HG03066 (cell line): ENCODE data around the gene SFMBT2.
"Not testable (repeated sequence)": the region's sequence is repeated elsewhere in the genome, so short reads cannot be mapped to it uniquely, and the experiment has no call there.

Experiments
- ATAC-seq: cut with Tn5 transposase; IDR thresholded peaks from one replicate; pipeline ENCODE4 v1.9.1; 2021; ENCODE audit warnings: low read depth; ENCODE audit not compliant: unreplicated experiment

SFMBT2 gene

GRCh38 chr10:7194571-7194970, 216.3 kb downstream of the SFMBT2 start:
- ATAC-seq, result no peak

DNA sequence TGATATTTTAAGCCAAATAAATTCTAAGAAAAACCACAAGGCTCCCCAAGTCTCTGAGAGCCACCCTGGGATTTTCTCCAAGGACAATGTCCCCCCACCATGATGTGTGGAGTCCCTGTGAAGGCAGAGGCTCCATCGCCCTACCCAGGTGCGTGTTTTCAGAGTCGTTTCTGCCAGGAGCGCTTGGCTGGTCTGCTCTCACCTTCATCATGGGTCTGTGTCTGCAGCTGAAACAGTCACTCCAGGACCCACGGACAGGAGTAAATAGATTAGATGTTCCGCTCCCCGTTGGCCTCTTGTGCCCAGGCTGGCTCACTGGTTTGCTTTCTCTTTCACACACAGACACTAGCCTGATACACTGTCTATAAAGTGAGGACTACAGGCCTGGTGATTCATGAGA, 217.5 kb downstream of the SFMBT2 start:
- ATAC-seq, result no peak

GRCh38 chr10:7192831-7193361, 217.9 kb downstream of the SFMBT2 start:
- no peak for ATAC-seq

GRCh38 chr10:7192061-7192460, 218.8 kb downstream of the SFMBT2 start:
- ATAC-seq, result no peak

- not testable (repeated sequence) for ATAC-seq
Observed at GRCh38 chr10:7190772-7191171, 220.1 kb downstream of the SFMBT2 start.

DNA sequence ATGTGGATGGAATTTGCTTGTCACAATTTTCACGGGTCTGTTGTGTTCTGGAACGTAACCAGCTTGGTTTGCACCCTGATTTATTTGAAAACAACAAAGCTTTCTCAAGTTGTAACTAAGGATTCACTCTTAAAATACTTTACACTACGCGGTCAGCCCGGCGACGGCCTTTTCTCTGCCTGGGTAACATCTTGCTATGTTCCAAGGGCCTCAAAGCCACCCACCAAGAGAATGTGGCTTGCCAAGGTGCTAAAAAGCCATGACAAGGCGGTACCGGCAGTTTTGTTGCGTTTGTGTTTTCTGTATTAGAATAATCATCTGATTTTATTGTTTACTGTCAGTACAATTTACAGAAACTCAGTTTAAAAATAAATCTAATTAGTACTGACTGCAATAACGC, 220.9 kb downstream of the SFMBT2 start:
- no peak for ATAC-seq

- no peak for ATAC-seq
Observed at GRCh38 chr10:7188456-7189050, 222.3 kb downstream of the SFMBT2 start.

DNA sequence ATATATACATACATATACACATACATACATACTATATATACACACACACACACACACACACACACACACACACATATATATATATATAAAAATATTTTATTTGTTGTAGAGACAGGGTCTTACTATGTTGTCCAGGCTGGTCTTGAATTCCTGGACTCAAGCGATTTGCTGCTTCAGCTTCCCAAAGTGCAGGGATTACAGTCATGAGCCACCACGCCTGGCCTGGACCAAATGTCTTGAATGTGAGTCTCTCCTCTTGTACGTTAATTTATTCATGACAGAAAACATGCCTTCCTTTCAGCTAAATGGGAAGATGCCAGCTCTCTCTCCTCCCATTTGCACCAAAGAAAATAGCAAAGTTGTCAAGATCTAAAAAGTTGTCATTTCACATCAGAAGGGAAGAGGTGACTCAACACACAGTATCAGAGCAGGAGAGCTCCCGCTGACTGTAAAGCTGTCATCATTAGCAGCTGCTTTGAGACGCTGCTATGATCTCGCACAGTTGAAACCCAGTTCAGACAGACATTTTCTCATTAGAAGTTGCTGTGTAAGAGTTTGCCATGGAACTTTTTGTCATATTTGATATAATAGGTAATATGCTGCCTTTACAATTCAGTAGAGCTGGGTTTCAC, 224.3 kb downstream of the SFMBT2 start:
- ATAC-seq, result no peak

DNA sequence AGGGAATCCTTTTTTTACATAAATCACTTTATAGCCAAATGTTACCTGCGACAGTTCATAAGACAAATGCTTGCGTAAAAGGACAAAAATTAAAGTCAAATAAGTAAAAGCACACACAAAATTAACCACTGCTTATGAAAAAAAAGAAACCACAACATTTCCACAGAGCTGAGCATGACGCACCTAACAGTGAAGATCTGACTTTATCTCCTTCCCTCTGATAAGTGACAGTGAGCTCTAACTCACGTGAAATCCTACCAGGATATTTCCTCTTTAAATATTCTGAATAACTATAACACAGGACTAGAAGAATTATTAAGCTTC, 225.5 kb downstream of the SFMBT2 start:
- ATAC-seq, result no peak

DNA sequence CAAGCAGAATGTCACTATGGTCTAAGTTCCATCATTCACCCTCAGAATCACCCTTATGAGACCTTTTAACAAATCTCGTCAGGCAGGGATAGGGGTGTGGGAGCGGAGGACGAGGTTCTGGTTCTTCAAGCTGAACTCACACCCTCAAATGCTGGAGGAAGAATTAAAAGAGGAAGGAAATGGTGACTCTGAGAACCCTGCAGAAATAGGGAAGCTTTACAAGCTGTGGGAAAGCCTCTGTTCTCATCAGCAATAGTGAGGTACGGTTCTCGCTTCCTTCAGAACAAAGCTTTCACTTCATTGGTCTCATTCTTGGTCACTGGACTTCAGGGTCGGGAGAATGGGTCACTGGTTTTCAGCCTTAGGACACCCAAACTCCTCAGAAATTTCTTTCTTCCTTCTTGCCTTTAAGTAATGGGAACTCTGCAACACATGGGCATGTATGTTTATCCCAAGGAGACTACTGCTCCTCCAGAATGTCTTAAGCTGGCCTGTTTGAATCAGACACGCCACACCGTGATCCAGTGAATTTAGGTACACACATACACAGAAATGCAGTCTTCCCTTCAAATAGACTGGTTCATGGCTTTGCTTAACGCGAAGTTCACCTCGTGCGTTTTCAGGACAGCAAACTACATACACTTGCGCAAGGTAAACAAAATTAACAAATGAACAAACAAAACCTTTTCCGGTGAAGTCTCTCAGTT, 226.0 kb downstream of the SFMBT2 start:
- no peak for ATAC-seq

- not testable (repeated sequence) for ATAC-seq
Observed at GRCh38 chr10:7184116-7184515, 226.7 kb downstream of the SFMBT2 start.

DNA sequence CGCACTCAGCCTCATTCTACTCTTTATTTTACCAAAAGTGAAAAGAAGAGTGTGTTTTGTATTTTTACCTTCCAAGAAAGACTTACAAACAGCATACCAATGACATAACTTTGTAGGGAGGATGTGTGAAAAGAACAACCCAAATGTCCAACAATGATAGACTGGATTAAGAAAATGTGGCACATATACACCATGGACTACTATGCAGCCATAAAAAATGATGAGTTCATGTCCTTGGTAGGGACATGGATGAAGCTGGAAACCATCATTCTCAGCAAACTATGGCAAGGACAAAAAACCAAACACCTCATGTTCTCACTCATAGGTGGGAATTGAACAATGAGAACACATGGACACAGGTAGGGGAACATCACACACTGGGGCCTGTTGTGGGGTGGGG, 228.5 kb downstream of the SFMBT2 start:
- not testable (repeated sequence) for ATAC-seq

GRCh38 chr10:7181420-7181819, 229.4 kb downstream of the SFMBT2 start:
- no peak for ATAC-seq

DNA sequence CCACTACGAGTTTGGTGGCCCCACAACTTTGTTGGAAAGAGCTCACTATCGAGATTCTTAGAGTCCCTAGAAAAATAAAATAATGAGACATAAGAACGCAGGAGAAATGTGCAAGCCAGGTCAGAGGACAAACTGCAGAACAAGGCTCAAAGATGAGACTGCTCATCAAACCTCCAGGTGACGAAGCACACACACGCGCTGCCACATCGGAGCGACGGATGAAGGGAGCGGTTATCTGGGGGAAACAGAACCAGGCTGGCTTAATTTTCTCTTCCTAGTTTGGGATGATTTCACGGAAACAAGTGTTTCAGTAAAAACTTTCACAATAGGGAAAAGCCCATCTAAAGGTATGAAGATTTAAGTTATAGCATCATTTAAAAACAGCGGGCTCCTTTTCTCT, 231.3 kb downstream of the SFMBT2 start:
- no peak for ATAC-seq

- ATAC-seq, result no peak
Observed at GRCh38 chr10:7173948-7174347, 236.9 kb downstream of the SFMBT2 start.

- ATAC-seq, result no peak
Observed at GRCh38 chr10:7171825-7172224, 239.0 kb downstream of the SFMBT2 start.

DNA sequence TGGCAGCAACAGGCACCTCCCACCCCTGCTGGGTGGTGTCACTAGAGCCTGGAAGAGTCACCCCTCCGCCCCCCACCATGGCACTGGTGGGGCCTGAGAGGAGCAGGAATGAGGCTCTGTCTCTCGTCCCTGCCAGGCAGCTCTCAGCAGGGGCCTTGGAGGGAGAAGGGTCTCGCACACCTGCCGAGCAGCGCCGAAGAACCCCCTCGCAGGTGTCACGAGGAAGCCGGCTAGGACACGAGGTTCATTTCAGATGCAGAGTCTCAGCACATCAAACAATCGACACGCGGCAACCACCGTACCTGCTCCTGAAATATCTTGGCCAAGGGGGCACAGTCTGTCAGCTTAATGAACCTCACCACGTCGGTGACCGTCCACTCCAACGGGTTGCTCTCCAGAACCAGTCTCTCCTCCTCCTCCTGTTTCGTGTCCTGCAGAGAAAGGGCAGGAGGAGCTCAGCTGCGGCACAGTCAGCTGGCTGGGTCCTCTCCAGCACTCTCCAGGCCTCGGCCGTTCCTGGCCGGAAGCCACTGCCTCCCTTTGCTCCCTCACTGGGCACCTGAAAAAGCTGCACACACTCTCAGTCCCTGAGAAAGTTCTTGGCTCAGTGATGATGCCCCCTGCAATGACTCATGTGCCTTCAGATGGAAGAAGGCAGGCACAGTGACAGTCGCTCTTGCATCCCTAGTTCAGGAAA, 240.1 kb downstream of the SFMBT2 start:
- ATAC-seq, result no peak

GRCh38 chr10:7168414-7168813, 242.4 kb downstream of the SFMBT2 start:
- ATAC-seq, result no peak

DNA sequence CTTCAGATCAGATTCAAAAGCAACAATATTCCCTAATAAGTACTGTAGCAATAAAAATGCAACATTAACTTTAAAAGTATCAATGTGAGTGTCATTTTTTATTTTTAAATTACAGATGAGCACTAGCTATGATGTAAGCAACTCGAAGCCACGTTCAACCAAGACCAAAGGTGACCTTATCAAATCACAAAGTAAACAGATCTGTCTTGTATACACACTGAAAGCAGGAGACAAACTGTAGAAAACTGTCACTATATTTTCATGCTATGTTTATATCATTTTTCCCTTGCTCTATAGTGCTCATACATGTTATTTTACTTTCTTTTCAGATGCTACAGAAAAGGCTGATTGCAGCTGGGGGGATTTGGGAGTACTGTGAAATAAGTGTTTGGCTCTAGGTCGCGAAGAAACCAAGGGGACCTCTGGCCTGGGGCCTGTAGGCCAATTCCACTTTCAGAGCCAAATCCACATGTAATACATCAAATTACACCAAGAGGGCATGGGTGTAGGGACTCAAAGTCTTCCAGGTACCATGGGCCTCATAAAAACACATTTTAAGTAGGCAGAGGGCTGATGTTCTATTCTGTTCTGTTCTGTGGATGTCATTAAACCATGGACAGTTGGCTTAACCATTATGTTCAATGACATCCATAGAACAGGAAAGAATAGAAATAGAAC, 245.2 kb downstream of the SFMBT2 start:
- ATAC-seq, result no peak

DNA sequence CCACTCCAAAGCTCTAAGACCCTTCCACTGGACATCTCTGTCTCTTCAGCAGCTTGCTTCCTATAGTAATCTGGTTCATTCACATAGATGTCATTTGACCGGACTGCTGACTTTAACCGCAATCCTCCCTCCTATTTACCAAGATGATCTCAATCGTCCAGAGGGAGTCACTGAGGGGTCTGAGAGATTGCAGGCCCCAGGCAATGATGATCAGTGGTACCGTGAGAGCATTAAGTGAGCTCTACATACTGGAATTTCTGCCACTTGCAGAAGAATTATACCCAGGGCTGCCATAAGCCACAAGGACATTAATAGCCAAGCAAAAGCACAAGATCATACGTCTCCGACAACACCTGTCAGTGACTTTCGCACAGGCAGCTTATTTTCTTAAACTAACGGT, 245.9 kb downstream of the SFMBT2 start:
- no peak for ATAC-seq

DNA sequence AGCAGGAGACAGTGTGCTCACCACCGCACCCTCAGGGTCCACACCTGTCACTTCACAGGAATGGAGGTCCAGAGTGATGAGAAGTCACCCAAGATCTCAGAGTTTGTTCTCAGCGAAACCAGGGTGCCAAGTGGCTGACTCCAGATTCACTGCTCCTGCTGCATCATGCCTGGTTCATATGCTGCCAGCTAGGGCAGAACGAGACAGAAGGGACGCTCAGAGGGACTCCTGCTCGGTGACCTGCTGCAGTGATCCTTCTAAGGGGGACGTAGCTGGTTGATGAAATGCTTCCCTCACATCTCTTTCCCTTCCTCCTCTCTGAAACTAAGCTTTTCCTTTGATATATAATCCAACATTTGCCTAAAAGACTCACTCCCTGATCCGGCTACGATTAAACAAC, 248.5 kb downstream of the SFMBT2 start:
- no peak for ATAC-seq
